Measurements from ENCODE around the gene POLL.

Gene POLL

GRCh38 chr10:101561068-101561915 is 26.8 kb downstream of the POLL start:
- H2AFZ ChIP-seq (ENCODE audit: low read length) = no peak overlapping the region
- H3K9me2 ChIP-seq (replicated peaks; ENCODE audit: low read depth, low read length) = no peaks in the 10 kb centered on the region
- no peak overlapping the region for H3K9ac ChIP-seq (ENCODE audit: low read depth, low read length, poor library complexity, severe bottlenecking)
- H3F3A ChIP-seq (ENCODE audit: low read depth) = no peaks in the 10 kb centered on the region
- H3K4me2 ChIP-seq (ENCODE audit: low read depth, low read length, poor library complexity, severe bottlenecking) = no peak overlapping the region
- no peaks in the 10 kb centered on the region for H3K36me3 ChIP-seq (ENCODE audit: insufficient read depth, low read length)
- H3K4me1 ChIP-seq (ENCODE audit: insufficient read depth, low read length, poor library complexity, severe bottlenecking) = peaks cover 22% of the 10 kb centered on the region
- no peaks in the 10 kb centered on the region for H3K27me3 ChIP-seq (ENCODE audit: insufficient read depth, low read length, poor library complexity, severe bottlenecking)
- no peak for TF ChIP-seq EZH2phosphoT487 (IDR thresholded peaks at IDR 0.05; ENCODE audit: borderline replicate concordance)
- TF ChIP-seq CTCF (conservative IDR thresholded peaks at IDR 0.05; ENCODE audit: low read length) = no peak
- no peak overlapping the region for H3K4me3 ChIP-seq (ENCODE audit: low read length, poor library complexity, severe bottlenecking)
- H3K79me2 ChIP-seq (ENCODE audit: insufficient read depth, low read length) = no peaks in the 10 kb centered on the region
- H4K20me1 ChIP-seq (ENCODE audit: insufficient read depth, low read length, poor library complexity, severe bottlenecking) = no peaks in the 10 kb centered on the region
- no peaks in the 10 kb centered on the region for H3K9me3 ChIP-seq (ENCODE audit: insufficient read depth, low read depth, low read length)

GRCh38 chr10:101560298-101561067 is 27.6 kb downstream of the POLL start:
- Histone ChIP-seq H3K79me2 (ENCODE audit: insufficient read depth, low read length) (no peaks in the 10 kb centered on the region), H3K4me1 (ENCODE audit: insufficient read depth, low read length, poor library complexity, severe bottlenecking) (peaks cover 22% of the 10 kb centered on the region), H3K9me3 (ENCODE audit: insufficient read depth, low read depth, low read length) (no peaks in the 10 kb centered on the region), H3K9me2 (replicated peaks; ENCODE audit: low read depth, low read length) (no peaks in the 10 kb centered on the region), H4K20me1 (ENCODE audit: insufficient read depth, low read length, poor library complexity, severe bottlenecking) (no peaks in the 10 kb centered on the region), H3K4me2 (ENCODE audit: low read depth, low read length, poor library complexity, severe bottlenecking) (no peak overlapping the region), H3K27me3 (ENCODE audit: insufficient read depth, low read length, poor library complexity, severe bottlenecking) (no peaks in the 10 kb centered on the region), H3F3A (ENCODE audit: low read depth) (no peaks in the 10 kb centered on the region), H2AFZ (ENCODE audit: low read length) (no peak overlapping the region), H3K9ac (ENCODE audit: low read depth, low read length, poor library complexity, severe bottlenecking) (no peak overlapping the region), H3K36me3 (ENCODE audit: insufficient read depth, low read length) (no peaks in the 10 kb centered on the region), H3K4me3 (ENCODE audit: low read length, poor library complexity, severe bottlenecking) (no peak overlapping the region)
- no peak for TF ChIP-seq CTCF (conservative IDR thresholded peaks at IDR 0.05; ENCODE audit: low read length)
- TF ChIP-seq EZH2phosphoT487 (IDR thresholded peaks at IDR 0.05; ENCODE audit: borderline replicate concordance) = no peak

GRCh38 chr10:101559596-101560297 is 28.3 kb downstream of the POLL start:
- TF ChIP-seq EZH2phosphoT487 (IDR thresholded peaks at IDR 0.05; ENCODE audit: borderline replicate concordance) = no peak
- TF ChIP-seq CTCF (conservative IDR thresholded peaks at IDR 0.05; ENCODE audit: low read length) = no peak
- no peaks in the 10 kb centered on the region for H3K36me3 ChIP-seq (ENCODE audit: insufficient read depth, low read length)
- no peaks in the 10 kb centered on the region for H3K79me2 ChIP-seq (ENCODE audit: insufficient read depth, low read length)
- no peaks in the 10 kb centered on the region for H3K27me3 ChIP-seq (ENCODE audit: insufficient read depth, low read length, poor library complexity, severe bottlenecking)
- H3K4me1 ChIP-seq (ENCODE audit: insufficient read depth, low read length, poor library complexity, severe bottlenecking) = peaks cover 22% of the 10 kb centered on the region
- H4K20me1 ChIP-seq (ENCODE audit: insufficient read depth, low read length, poor library complexity, severe bottlenecking) = no peaks in the 10 kb centered on the region
- no peak overlapping the region for H3K4me2 ChIP-seq (ENCODE audit: low read depth, low read length, poor library complexity, severe bottlenecking)
- no peaks in the 10 kb centered on the region for H3K9me2 ChIP-seq (replicated peaks; ENCODE audit: low read depth, low read length)
- no peaks in the 10 kb centered on the region for H3K9me3 ChIP-seq (ENCODE audit: insufficient read depth, low read depth, low read length)
- H3K9ac ChIP-seq (ENCODE audit: low read depth, low read length, poor library complexity, severe bottlenecking) = no peak overlapping the region
- no peak overlapping the region for H3K4me3 ChIP-seq (ENCODE audit: low read length, poor library complexity, severe bottlenecking)
- no peaks in the 10 kb centered on the region for H3F3A ChIP-seq (ENCODE audit: low read depth)
- H2AFZ ChIP-seq (ENCODE audit: low read length) = no peak overlapping the region
